ENCODE measurements around the gene KIAA0040. TPM values are rescaled to one million over a fixed set of nuclear protein-coding genes. Genes with fewer than 3 reads are reported as not detected.

The KIAA0040 gene
- total RNA-seq, 1 experiment from 2014 or later, result 0.31 TPM

DNA sequence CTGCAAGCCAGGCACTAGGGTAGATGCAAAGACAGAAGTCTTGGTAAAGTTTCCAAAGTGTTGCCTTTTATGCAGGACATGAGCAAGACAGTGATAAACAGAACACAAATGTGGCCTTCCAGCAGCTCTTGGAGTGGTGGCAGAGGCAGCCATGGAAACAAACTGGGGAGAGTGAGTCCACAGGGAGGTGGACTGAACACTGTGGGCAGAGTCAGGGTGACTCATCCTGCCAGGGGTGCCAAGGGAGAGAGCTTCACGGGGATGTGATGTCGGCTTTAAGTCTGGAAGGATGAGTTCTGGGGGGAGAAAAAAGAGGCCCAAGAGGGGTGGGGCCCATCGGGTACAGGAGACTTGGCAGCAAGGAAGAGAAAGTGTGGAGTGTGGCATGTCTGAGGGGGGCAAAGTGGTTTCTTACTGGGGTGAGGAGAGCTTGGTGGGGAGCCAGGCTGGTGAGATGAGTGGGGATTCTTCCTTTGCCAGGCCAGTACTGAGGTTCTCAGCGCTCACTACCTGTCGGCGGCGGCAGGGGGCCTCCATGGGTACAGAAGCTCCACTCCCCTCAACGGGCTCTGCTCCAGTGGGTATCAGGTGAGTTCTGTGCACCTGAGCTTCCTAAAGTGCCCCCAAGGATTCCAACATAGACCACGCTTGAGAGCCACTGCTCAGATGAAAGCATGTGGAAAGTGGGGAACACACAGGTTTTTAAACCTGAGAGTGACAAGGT is 41.8 kb downstream of the KIAA0040 start:
- no peak overlapping the region for H3K4me3 ChIP-seq (ENCODE audit: low read depth in 2 of 2, low read length in 2 of 2)
- no peaks in the 10 kb centered on the region for H3K36me3 ChIP-seq (ENCODE audit: control insufficient read depth, insufficient read depth, low read length)
- in situ Hi-C loops (cut with HindIII; ENCODE audit: low pct_unique_long_range_greater_than_20kb, low sequenced_read_pairs) (no loop called here), intact Hi-C loops (cut with micrococcal nuclease; ENCODE audit: unreplicated experiment) (loop anchor here (10.0 kb wide), 2 partner anchors 734 to 1694 kb away; no protein-coding TSS in a partner anchor)
- H3K27ac ChIP-seq (ENCODE audit: low read length), result no peak overlapping the region
- CTCF ChIA-PET, result interaction anchor here (0.8 to 1.1 kb wide), 2 partner anchors 8 to 26 kb away, joined by 4 to 21 read pairs; no protein-coding TSS in a partner anchor
- H3K27me3 ChIP-seq (ENCODE audit: control insufficient read depth, insufficient read depth, low read length), result peaks cover 22% of the 10 kb centered on the region
- H3K4me1 ChIP-seq (ENCODE audit: control insufficient read depth, insufficient read depth, low read length), result no peaks in the 10 kb centered on the region
- BruUV-seq (replicated peaks), result no TSS peak
- no peak for ATAC-seq
- TF ChIP-seq, protein P1, sequence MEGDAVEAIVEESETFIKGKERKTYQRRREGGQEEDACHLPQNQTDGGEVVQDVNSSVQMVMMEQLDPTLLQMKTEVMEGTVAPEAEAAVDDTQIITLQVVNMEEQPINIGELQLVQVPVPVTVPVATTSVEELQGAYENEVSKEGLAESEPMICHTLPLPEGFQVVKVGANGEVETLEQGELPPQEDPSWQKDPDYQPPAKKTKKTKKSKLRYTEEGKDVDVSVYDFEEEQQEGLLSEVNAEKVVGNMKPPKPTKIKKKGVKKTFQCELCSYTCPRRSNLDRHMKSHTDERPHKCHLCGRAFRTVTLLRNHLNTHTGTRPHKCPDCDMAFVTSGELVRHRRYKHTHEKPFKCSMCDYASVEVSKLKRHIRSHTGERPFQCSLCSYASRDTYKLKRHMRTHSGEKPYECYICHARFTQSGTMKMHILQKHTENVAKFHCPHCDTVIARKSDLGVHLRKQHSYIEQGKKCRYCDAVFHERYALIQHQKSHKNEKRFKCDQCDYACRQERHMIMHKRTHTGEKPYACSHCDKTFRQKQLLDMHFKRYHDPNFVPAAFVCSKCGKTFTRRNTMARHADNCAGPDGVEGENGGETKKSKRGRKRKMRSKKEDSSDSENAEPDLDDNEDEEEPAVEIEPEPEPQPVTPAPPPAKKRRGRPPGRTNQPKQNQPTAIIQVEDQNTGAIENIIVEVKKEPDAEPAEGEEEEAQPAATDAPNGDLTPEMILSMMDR (IDR thresholded peaks at IDR 0.05), result no peak
- TF ChIP-seq POLR2AphosphoS5 (IDR thresholded peaks at IDR 0.05; ENCODE audit: low read depth, low read length), result no peak
- TF ChIP-seq TCF7L2 (IDR thresholded peaks at IDR 0.05; ENCODE audit: low read depth, low read length), result no peak
- TF ChIP-seq SIN3A (IDR thresholded peaks at IDR 0.05; ENCODE audit: borderline replicate concordance, insufficient read depth, low read depth, low read length), result no peak
- TF ChIP-seq REST (IDR thresholded peaks at IDR 0.05; ENCODE audit: insufficient read depth in 1 of 2, low read depth in 2 of 2, low read length in 1 of 2), result no peak
- no peak for DNase-seq (ENCODE audit: low read depth, low spot score)
- no peaks in the 10 kb centered on the region for H3K9me3 ChIP-seq (ENCODE audit: control insufficient read depth, insufficient read depth, low read depth, low read length)
- POLR2A ChIA-PET, result no interaction called here

DNA sequence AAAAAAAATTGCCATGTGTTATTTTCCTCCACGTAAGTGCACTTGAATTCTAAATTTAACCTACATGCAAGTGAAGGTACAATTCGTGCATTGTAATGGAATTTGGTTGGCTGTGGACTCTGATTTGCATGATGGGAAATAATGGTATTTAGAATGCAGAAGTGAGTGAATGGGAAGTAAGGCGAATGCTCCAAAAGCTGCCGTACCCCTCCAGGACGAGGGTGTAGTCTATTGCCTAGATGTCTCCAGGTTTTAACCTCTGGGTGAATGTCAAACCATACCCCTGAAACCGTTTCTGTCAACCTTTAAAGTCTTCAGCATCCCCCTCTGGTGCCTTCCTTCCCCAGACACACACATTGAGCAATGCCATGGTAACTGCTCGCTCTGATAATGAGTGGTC is 44.5 kb downstream of the KIAA0040 start:
- Histone ChIP-seq H3K4me1 (ENCODE audit: control insufficient read depth, insufficient read depth, low read length) (no peaks in the 10 kb centered on the region), H3K36me3 (ENCODE audit: control insufficient read depth, insufficient read depth, low read length) (no peaks in the 10 kb centered on the region), H3K27me3 (ENCODE audit: control insufficient read depth, insufficient read depth, low read length) (peaks cover 22% of the 10 kb centered on the region), H3K27ac (ENCODE audit: low read length) (no peak overlapping the region), H3K4me3 (ENCODE audit: low read depth in 2 of 2, low read length in 2 of 2) (no peak overlapping the region), H3K9me3 (ENCODE audit: control insufficient read depth, insufficient read depth, low read depth, low read length) (no peaks in the 10 kb centered on the region)
- POLR2A ChIA-PET, result no interaction called here
- TF ChIP-seq POLR2AphosphoS5 (IDR thresholded peaks at IDR 0.05; ENCODE audit: low read depth, low read length) (no peak), SIN3A (IDR thresholded peaks at IDR 0.05; ENCODE audit: borderline replicate concordance, insufficient read depth, low read depth, low read length) (no peak), TCF7L2 (IDR thresholded peaks at IDR 0.05; ENCODE audit: low read depth, low read length) (no peak), REST (IDR thresholded peaks at IDR 0.05; ENCODE audit: insufficient read depth in 1 of 2, low read depth in 2 of 2, low read length in 1 of 2) (no peak)
- TF ChIP-seq, protein P1 (IDR thresholded peaks at IDR 0.05), result no peak
- BruUV-seq (replicated peaks), result no TSS peak
- DNase-seq (ENCODE audit: low read depth, low spot score), result no peak
- intact Hi-C loops (cut with micrococcal nuclease; ENCODE audit: unreplicated experiment), result no loop called here
- in situ Hi-C loops (cut with HindIII; ENCODE audit: low pct_unique_long_range_greater_than_20kb, low sequenced_read_pairs), result no loop called here
- CTCF ChIA-PET, result no interaction called here
- no peak for ATAC-seq

All from Panc1 (cell line).